ENCODE results near the gene SAP30BP.
"Not testable (repeated sequence)": the region's sequence is repeated elsewhere in the genome, so short reads cannot be mapped to it uniquely, and the experiment has no call there.

The SAP30BP gene

GRCh38 chr17:75633486-75634375 lies 33.4 kb upstream of the SAP30BP start:
- no peak for DNase-seq (ENCODE audit: low read depth in 1 of 2, low spot score in 1 of 2)

GRCh38 chr17:75634376-75634740 lies 32.8 kb upstream of the SAP30BP start:
- DNase-seq (ENCODE audit: low read depth in 1 of 2, low spot score in 1 of 2), result no peak

- DNase-seq (ENCODE audit: low read depth in 1 of 2, low spot score in 1 of 2), result no peak
Observed at GRCh38 chr17:75634754-75635609, 32.2 kb upstream of the SAP30BP start.

GRCh38 chr17:75635610-75636202 lies 31.4 kb upstream of the SAP30BP start:
- DNase-seq (ENCODE audit: low read depth in 1 of 2, low spot score in 1 of 2), result no peak

- no peak for DNase-seq (ENCODE audit: low read depth in 1 of 2, low spot score in 1 of 2)
Observed at GRCh38 chr17:75636381-75637142, 30.6 kb upstream of the SAP30BP start.

DNA sequence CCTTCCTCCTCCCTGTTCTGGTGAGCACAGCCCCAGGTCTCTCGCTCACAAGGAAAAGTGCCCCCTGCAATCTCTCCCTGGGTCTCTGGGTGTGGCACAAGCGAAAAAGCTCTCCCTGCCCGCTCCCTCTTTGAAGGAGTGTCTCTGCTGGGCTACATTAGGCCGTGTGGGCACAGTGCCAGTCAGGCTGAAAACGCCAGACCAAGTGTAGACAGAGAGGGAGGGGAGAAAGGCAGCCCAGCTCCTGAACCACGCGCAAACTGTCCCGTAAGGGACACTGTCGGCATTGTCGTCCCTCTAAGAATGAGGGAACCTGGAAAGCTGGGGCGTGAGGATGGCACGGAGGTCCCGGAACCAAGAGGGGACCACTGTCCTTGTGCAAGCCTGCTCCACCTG lies 30.0 kb upstream of the SAP30BP start:
- no peak for DNase-seq (ENCODE audit: low read depth in 1 of 2, low spot score in 1 of 2)

- DNase-seq (ENCODE audit: low read depth in 1 of 2, low spot score in 1 of 2), result no peak
Observed at GRCh38 chr17:75637551-75637950, 29.6 kb upstream of the SAP30BP start.

DNA sequence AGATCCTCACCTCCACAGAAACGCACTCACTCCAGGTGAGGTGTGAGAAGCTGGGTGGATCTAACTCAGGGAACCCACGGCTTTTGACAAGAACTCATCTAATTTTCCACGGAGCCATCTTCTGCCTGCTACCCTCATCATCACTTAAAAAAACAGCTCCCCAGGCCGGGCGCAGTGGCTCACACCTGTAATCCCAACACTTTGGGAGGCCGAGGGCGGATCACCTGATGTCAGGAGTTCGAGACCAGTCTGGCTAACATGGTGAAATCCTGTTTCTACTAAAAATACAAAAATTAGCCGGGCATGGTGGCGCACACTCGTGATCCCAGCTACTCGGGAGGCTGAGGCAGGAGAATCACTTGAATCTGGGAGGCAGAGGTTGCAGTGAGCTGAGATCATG lies 29.1 kb upstream of the SAP30BP start:
- not testable (repeated sequence) for DNase-seq (ENCODE audit: low read depth in 1 of 2, low spot score in 1 of 2)

- DNase-seq (ENCODE audit: low read depth in 1 of 2, low spot score in 1 of 2), result no peak
Observed at GRCh38 chr17:75638893-75639292, 28.2 kb upstream of the SAP30BP start.

DNA sequence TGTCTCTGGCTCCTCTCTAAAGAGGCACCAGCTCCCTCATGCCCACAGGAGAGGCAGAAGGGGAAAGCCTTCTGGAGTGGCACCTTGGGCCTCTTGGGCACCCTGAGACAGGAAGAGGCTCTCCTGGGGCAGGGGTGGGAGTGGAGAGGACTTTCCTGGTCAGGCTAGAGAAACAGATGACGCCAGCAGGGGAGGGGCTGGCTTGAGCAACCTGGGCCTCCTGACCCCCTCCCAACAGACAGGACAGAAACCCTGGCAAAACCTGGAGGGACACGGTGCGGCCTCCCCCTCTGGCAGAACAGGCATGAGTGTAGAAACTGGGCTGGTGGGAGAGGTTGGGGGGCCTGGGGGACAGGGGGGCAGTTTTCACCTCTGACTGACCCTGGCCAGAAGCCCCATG lies 27.8 kb upstream of the SAP30BP start:
- no peak for DNase-seq (ENCODE audit: low read depth in 1 of 2, low spot score in 1 of 2)

- no peak for DNase-seq (ENCODE audit: low read depth in 1 of 2, low spot score in 1 of 2)
Observed at GRCh38 chr17:75639771-75640555, 27.2 kb upstream of the SAP30BP start.

DNA sequence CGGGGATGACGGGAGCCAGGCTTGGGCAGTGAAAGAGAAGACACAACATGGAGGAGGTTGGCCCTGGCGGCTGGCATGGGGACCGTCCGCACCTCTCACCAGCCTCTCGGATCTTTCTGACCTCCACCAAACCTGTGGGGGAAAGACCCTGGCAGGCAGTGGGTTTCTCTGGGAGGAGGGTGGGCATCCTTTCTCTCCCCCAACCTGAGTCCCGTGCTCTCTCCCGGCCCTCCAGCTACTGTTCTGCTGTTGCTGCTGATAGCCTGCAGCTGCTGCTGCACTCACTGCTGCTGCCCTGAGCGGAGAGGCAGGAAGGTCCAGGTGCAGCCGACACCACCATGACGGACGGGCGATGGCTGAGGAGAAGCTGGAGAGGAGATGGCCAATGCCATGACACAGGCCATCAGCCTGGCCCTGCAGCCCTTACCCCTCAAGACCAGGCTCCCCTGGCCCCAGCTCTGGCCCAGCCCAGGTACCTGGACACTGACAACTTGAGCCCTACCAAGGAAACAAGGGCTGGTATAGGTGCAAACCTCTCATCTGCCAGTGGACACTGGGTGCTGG lies 26.5 kb upstream of the SAP30BP start:
- no peak for DNase-seq (ENCODE audit: low read depth in 1 of 2, low spot score in 1 of 2)

GRCh38 chr17:75641343-75641742 lies 25.8 kb upstream of the SAP30BP start:
- DNase-seq (ENCODE audit: low read depth in 1 of 2, low spot score in 1 of 2), result no peak

- DNase-seq (ENCODE audit: low read depth in 1 of 2, low spot score in 1 of 2), result no peak
Observed at GRCh38 chr17:75642182-75642783, 24.9 kb upstream of the SAP30BP start.

DNA sequence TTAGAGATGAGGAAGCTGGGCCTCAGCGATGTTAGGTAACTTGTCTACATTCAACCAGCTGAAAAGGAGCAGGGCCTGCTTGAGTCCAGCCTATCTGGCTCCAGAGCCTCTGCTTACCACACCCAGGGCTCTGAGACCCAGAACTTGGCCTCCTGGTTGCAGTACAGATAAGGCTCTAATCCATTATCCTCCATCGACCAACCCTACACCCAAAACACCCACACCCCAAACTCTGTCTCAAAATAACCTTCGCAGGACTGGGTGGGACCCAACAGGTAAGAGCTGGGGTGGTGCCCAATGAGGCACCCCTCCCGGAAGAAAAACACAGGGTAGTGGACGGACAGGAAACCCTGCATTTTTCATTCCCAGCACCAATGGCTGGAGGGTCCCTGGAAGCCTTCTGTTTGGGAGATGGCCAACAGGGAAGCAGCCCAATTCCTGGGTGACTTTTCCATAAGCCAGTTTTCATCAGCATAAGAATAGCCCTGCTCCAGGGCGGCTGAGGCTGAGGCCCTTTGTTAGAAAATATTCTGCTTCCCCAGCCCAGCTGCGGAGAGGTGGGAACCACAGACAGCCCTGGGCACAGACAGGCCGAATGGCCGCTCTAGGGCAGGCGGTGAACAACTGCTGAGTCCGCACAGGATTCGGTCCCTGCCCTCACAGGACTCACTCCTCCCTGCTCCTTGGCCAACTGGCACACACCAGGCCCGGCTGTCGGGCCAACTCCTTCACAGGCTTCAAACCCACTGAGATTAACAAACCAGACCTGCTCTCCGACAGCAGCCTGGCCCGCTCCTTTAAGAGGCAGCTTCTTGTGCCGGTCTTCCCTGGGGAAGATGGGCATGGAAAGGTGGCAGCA lies 24.1 kb upstream of the SAP30BP start:
- no peak for DNase-seq (ENCODE audit: low read depth in 1 of 2, low spot score in 1 of 2)

- no peak for DNase-seq (ENCODE audit: low read depth in 1 of 2, low spot score in 1 of 2)
Observed at GRCh38 chr17:75643643-75644017, 23.5 kb upstream of the SAP30BP start.

DNA sequence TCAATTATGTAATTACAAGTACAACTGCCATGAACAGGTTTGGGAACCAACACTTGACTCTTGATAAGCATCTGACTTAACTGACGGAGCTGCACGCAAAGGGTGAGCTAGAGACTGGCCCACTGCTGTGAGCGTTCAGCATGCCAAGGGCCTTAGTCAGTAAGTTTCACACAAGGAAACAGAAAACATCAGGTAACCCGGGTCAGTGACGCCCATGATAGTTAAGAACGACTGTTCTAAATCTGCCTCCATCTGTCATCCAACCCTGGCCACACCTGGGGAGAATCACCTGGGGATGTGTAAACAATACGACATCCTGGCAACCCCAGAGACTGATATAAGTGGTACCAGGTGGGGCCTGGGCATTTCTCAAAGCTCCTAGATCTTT lies 21.6 kb upstream of the SAP30BP start:
- no peak for DNase-seq (ENCODE audit: low read depth in 1 of 2, low spot score in 1 of 2)

GRCh38 chr17:75645889-75646637 lies 21.1 kb upstream of the SAP30BP start:
- DNase-seq (ENCODE audit: low read depth in 1 of 2, low spot score in 1 of 2), result no peak
